HEK293 (cell line): ENCODE results near the gene PI4KA.

ENCODE experiments used
- ZNF324 ChIP-seq: fragments of 450-650 bp; formaldehyde crosslinking; IDR thresholded peaks from 2 replicates; pipeline ENCODE4 v1.5.1; 2016; ENCODE audit warnings: missing biosample characterization, missing genetic modification characterization
- TF ChIP-seq, protein P1 (sequence below): fragments of 450-650 bp; formaldehyde crosslinking; IDR thresholded peaks from 2 replicates; pipeline ENCODE4 v1.5.1; 2016; ENCODE audit warnings: missing biosample characterization, missing genetic modification characterization
- TF ChIP-seq, protein P2 (sequence below): fragments of 450-650 bp; formaldehyde crosslinking; IDR thresholded peaks from 2 replicates; pipeline ENCODE4 v1.5.1; 2017; ENCODE audit warnings: missing biosample characterization, missing genetic modification characterization

DNA sequence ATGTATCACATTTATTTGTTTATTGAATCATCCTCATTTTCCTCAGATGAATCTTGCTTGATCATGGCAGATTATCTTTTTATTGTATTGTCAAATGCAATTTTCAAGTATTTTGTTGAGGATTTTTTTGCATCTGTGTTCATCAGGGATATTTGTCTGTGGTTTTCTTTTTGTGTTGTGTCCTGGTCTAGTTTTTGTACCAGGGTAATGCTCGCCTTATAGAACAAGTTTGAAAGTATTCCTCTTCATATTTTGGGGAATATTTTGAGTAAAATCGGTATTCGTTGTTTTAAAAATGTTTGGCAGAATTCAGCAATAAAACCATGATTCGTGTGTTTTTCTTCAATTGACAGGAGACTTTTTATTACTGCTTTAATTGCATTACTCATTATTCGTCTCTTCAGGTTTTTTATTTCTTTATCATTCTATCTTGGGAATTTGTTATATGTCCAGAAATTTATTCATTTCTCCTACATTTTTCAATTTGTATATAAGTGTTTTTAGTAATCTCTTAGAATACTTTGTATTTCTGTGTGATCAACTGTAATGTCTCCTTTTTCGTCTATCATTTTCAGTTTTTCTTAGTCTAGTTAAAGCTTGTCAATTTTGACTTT, 198.1 kb downstream of the PI4KA start:
- TF ChIP-seq, protein P1, sequence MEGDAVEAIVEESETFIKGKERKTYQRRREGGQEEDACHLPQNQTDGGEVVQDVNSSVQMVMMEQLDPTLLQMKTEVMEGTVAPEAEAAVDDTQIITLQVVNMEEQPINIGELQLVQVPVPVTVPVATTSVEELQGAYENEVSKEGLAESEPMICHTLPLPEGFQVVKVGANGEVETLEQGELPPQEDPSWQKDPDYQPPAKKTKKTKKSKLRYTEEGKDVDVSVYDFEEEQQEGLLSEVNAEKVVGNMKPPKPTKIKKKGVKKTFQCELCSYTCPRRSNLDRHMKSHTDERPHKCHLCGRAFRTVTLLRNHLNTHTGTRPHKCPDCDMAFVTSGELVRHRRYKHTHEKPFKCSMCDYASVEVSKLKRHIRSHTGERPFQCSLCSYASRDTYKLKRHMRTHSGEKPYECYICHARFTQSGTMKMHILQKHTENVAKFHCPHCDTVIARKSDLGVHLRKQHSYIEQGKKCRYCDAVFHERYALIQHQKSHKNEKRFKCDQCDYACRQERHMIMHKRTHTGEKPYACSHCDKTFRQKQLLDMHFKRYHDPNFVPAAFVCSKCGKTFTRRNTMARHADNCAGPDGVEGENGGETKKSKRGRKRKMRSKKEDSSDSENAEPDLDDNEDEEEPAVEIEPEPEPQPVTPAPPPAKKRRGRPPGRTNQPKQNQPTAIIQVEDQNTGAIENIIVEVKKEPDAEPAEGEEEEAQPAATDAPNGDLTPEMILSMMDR (tag by site-specific recombination), result no peak
- TF ChIP-seq, protein P2, sequence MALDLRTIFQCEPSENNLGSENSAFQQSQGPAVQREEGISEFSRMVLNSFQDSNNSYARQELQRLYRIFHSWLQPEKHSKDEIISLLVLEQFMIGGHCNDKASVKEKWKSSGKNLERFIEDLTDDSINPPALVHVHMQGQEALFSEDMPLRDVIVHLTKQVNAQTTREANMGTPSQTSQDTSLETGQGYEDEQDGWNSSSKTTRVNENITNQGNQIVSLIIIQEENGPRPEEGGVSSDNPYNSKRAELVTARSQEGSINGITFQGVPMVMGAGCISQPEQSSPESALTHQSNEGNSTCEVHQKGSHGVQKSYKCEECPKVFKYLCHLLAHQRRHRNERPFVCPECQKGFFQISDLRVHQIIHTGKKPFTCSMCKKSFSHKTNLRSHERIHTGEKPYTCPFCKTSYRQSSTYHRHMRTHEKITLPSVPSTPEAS (tag by site-specific recombination), result no peak
- TF ChIP-seq ZNF324 (tag by site-specific recombination), result no peak
